Activated T-helper 17 cell treated with anti-CD3 and anti-CD28 coated beads, Interleukin-2, amount 50 U/mL, for 72 hours (primary cell): Measurements from ENCODE around the gene BST2. TPM values are rescaled to one million over a fixed set of nuclear protein-coding genes. Genes with fewer than 3 reads are reported as not detected.

Source experiments
- total RNA-seq, 2 donors: library from RNA; stranded (reverse); gene quantifications; one replicate each; pipeline ENCODE4 v1.2.3, GENCODE V29; 2022

BST2 gene
- total RNA-seq, 2 donors from 2014 or later, result 130 to 154 TPM

Other genes starting within 250 kb of the BST2 start
- 10 to 100 TPM; 27.8 to 30.6 TPM for gene USE1, start 190.3 kb downstream of the BST2 start, total RNA-seq
- gene OCEL1, start 179.4 kb downstream of the BST2 start, total RNA-seq, result 10 to 100 TPM; 14.1 to 17.6 TPM
- 1 to 10 TPM; 6.8 to 9.2 TPM for gene NR2F6, start 159.7 kb downstream of the BST2 start, total RNA-seq
- under 1 TPM; 0.26 to 0.48 TPM for gene USHBP1, start 140.9 kb downstream of the BST2 start, total RNA-seq
- 100 to 1,000 TPM in 1 of 2 donors, 10 to 100 TPM in 1; 73.4 to 115 TPM for gene BABAM1, start 138.2 kb downstream of the BST2 start, total RNA-seq
- 10 to 100 TPM in 1 of 2 donors, 1 to 10 TPM in 1; 4.4 to 11.6 TPM for gene ANKLE1, start 123.7 kb downstream of the BST2 start, total RNA-seq
- gene ABHD8, start 102.2 kb downstream of the BST2 start, total RNA-seq, result 1 to 10 TPM; 8.0 to 8.5 TPM
- gene MRPL34, start 99.8 kb downstream of the BST2 start, total RNA-seq, result 10 to 100 TPM; 56.2 to 95.9 TPM
- gene DDA1, start 96.1 kb downstream of the BST2 start, total RNA-seq, result 10 to 100 TPM; 27.8 to 45.8 TPM
- gene ANO8, start 70.8 kb downstream of the BST2 start, total RNA-seq, result 1 to 10 TPM; 3.6 to 3.9 TPM
- 10 to 100 TPM; 14.7 to 29.6 TPM for gene GTPBP3, start 68.1 kb downstream of the BST2 start, total RNA-seq
- gene PLVAP, start 28.3 kb downstream of the BST2 start, total RNA-seq, result under 1 TPM in 1 of 2 donors, not detected in 1; 0.53 TPM
- 1 to 10 TPM; 1.8 to 4.8 TPM for gene CCDC194, start 11.4 kb downstream of the BST2 start, total RNA-seq
- 10 to 100 TPM; 42.6 to 48.9 TPM for gene MVB12A, start 14.4 kb upstream of the BST2 start, total RNA-seq
- not detected for gene TMEM221, start 43.0 kb upstream of the BST2 start, total RNA-seq
- gene NXNL1, start 55.3 kb upstream of the BST2 start, total RNA-seq, result not detected
- 1 to 10 TPM; 3.8 to 6.7 TPM for gene SLC27A1, start 64.9 kb upstream of the BST2 start, total RNA-seq
- 10 to 100 TPM; 49.0 to 61.8 TPM for gene PGLS, start 106.0 kb upstream of the BST2 start, total RNA-seq
- gene COLGALT1, start 150.0 kb upstream of the BST2 start, total RNA-seq, result 10 to 100 TPM; 41.1 to 76.5 TPM